ENCODE measurements around the gene CITED4. TPM values are rescaled to one million over a fixed set of nuclear protein-coding genes. Genes with fewer than 3 reads are reported as not detected.

Gene CITED4
- total and polyA plus RNA-seq, 3 donors from 2014 or later: 20.1 to 124 (median 79.0) TPM

GRCh38 chr1:40857737-40858136, 4.4 kb downstream of the CITED4 start:
- Histone ChIP-seq H3K9me3 (no peaks in the 10 kb centered on the region), H3K27ac (no peak overlapping the region), H3K27me3 (no peaks in the 10 kb centered on the region), H3K36me3 (ENCODE audit: low read depth, missing control alignments) (no peaks in the 10 kb centered on the region), H3K4me1 (peaks cover 11% of the 10 kb centered on the region), H3K4me3 (no peak overlapping the region)
- no peak for DNase-seq
- WGBS, 2 donors: 87 to 92% methylated on average over 1 to 2 of the region's 2 CpGs
- intact Hi-C loops (cut with DNase I; ENCODE audit: low total_unique reads): no loop called here
- TF ChIP-seq CTCF (IDR thresholded peaks at IDR 0.05) (no peak), POLR2A (IDR thresholded peaks at IDR 0.05) (no peak)

GRCh38 chr1:40856656-40857302, 5.4 kb downstream of the CITED4 start:
- Histone ChIP-seq H3K4me3 (no peak overlapping the region), H3K36me3 (ENCODE audit: low read depth, missing control alignments) (no peaks in the 10 kb centered on the region), H3K27ac (no peak overlapping the region), H3K9me3 (no peaks in the 10 kb centered on the region), H3K4me1 (peaks cover 11% of the 10 kb centered on the region), H3K27me3 (no peaks in the 10 kb centered on the region)
- DNase-seq: no peak
- no peak for TF ChIP-seq CTCF (IDR thresholded peaks at IDR 0.05)
- TF ChIP-seq POLR2A (IDR thresholded peaks at IDR 0.05): no peak
- intact Hi-C loops (cut with DNase I; ENCODE audit: low total_unique reads): no loop called here
- 92 to 94% methylated on average over 9 of the region's 9 CpGs for WGBS, 2 donors

GRCh38 chr1:40856116-40856515, 6.0 kb downstream of the CITED4 start:
- peaks cover 11% of the 10 kb centered on the region for H3K4me1 ChIP-seq
- H3K4me3 ChIP-seq: no peak overlapping the region
- no peaks in the 10 kb centered on the region for H3K36me3 ChIP-seq (ENCODE audit: low read depth, missing control alignments)
- no peaks in the 10 kb centered on the region for H3K9me3 ChIP-seq
- 78 to 80% methylated on average over 2 to 3 of the region's 3 CpGs for WGBS, 2 donors
- TF ChIP-seq CTCF (IDR thresholded peaks at IDR 0.05): no peak
- no peak for TF ChIP-seq POLR2A (IDR thresholded peaks at IDR 0.05)
- no peak overlapping the region for H3K27ac ChIP-seq
- intact Hi-C loops (cut with DNase I; ENCODE audit: low total_unique reads): no loop called here
- H3K27me3 ChIP-seq: no peaks in the 10 kb centered on the region
- no peak for DNase-seq

- DNase-seq: no peak
- intact Hi-C loops (cut with DNase I; ENCODE audit: low total_unique reads): no loop called here
- Histone ChIP-seq H3K4me1 (peaks cover 5% of the 10 kb centered on the region), H3K36me3 (ENCODE audit: low read depth, missing control alignments) (no peaks in the 10 kb centered on the region), H3K9me3 (no peaks in the 10 kb centered on the region), H3K4me3 (no peak overlapping the region), H3K27ac (no peak overlapping the region), H3K27me3 (no peaks in the 10 kb centered on the region)
- 85 to 92% methylated on average over 6 of the region's 6 CpGs for WGBS, 2 donors
- TF ChIP-seq POLR2A (IDR thresholded peaks at IDR 0.05): no peak
- TF ChIP-seq CTCF (IDR thresholded peaks at IDR 0.05): no peak
Measured at GRCh38 chr1:40855513-40855912, 6.7 kb downstream of the CITED4 start.

GRCh38 chr1:40853885-40854170, 8.3 kb downstream of the CITED4 start:
- no peaks in the 10 kb centered on the region for H3K9me3 ChIP-seq
- H3K27ac ChIP-seq: no peak overlapping the region
- no peak overlapping the region for H3K4me3 ChIP-seq
- TF ChIP-seq CTCF (IDR thresholded peaks at IDR 0.05) (no peak), POLR2A (IDR thresholded peaks at IDR 0.05) (no peak)
- intact Hi-C loops (cut with DNase I; ENCODE audit: low total_unique reads): no loop called here
- DNase-seq: no peak
- H3K36me3 ChIP-seq (ENCODE audit: low read depth, missing control alignments): no peaks in the 10 kb centered on the region
- no peaks in the 10 kb centered on the region for H3K27me3 ChIP-seq
- peaks cover 3% of the 10 kb centered on the region for H3K4me1 ChIP-seq
- WGBS, 2 donors: 68 to 74% methylated on average over 2 to 5 of the region's 5 CpGs

Measured in testis (tissue), 3 donors.